SIG-M5 (cell line): ENCODE data around the gene CRYGN.

ENCODE experiments used
- DNase-seq: peaks from one replicate; lab custom pipeline; 2025; lab: John Stamatoyannopoulos, UW

Gene CRYGN

DNA sequence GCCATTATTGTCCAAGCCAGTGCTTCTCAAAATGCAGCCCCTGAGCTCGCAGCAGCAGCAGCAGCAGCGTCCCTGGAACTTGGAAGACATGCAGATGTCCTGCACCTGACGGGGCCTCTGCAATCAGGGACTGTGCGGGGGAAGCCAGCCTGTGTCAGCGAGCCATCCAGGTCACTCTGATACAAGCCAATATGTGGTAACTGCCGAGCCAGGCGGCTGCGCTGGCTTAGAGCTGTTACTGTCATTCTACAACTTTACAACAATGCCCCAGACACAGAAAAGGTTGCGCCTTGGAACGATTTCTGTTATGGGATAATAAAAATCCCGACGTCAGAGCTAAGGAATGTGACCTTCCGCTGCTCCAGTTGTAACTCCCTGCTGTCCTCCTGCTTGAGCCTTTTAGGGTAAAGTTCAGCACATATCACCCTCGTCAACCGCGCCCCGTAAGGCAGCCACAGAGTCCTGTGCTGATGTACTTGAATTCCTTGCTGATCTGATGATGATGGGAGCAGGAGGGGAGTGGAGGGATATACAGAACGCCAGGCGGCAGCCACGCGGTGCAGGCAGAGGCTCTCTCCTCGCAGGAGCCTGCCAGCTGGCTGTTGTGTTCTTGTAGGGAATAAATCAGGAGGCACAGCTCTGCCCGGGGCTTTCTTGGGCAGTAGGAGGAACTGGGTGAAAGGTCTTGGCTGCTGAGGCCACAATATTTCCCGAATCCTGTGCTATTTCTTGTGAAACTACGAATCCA, 20.0 kb upstream of the CRYGN start:
- no peak for DNase-seq

GRCh38 chr7:151457534-151457933, 17.6 kb upstream of the CRYGN start:
- DNase-seq: no peak

- DNase-seq: no peak
Measured at GRCh38 chr7:151456782-151457181, 16.8 kb upstream of the CRYGN start.

- no peak for DNase-seq
Measured at GRCh38 chr7:151456276-151456675, 16.3 kb upstream of the CRYGN start.

GRCh38 chr7:151455690-151456089, 15.7 kb upstream of the CRYGN start:
- DNase-seq: no peak

DNA sequence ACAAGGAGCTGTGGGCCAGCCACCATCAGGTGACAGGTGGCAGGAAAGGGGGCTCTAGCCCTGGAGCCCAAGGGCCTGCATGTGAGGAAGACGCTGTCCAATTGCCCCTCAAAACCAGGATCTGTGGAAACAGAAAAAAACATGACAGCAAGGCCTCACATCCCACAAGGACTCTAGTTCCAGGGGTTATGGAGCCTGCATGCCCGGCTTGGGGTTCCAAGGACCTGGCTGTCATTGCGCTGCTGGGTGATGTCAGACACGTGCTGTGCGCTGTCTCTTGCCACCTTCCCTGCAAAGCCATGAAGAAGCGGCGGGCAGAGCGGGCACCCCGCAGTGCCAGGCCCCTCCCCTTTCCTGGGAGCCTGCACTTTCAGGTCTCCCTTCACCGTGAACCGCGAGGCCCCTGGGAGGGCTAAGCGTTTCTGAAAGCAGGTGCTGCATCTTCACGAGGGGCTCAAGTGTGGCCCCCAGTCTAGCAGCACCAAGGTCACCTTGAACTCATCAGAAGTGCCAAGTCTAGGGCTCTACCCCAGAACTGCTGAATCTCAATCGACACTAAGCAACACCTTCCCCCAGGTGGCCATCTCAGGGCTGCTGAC, 15.1 kb upstream of the CRYGN start:
- no peak for DNase-seq

DNA sequence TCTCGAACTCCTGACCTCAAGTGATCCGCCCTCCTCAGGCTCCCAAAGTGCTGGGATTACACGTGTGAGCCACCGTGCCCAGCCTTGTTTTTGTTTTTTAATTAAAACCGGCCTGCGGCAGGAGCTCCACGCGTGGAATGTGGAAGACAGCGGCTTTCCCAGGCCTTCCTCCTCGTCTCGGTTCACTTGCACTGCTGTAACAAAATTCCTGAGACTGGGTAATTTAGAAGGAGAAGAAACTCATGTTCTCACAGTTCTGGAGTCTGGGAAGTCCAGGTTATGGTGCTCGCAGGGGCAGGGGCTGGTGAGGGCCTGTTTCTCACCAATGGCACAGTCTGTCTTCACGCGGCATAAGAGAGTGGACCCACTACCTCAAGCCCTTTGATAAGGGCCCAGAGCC, 14.4 kb upstream of the CRYGN start:
- DNase-seq: no peak

- no peak for DNase-seq
Measured at GRCh38 chr7:151453326-151453791, 13.4 kb upstream of the CRYGN start.

- DNase-seq: no peak
Measured at GRCh38 chr7:151452680-151453325, 12.9 kb upstream of the CRYGN start.

DNA sequence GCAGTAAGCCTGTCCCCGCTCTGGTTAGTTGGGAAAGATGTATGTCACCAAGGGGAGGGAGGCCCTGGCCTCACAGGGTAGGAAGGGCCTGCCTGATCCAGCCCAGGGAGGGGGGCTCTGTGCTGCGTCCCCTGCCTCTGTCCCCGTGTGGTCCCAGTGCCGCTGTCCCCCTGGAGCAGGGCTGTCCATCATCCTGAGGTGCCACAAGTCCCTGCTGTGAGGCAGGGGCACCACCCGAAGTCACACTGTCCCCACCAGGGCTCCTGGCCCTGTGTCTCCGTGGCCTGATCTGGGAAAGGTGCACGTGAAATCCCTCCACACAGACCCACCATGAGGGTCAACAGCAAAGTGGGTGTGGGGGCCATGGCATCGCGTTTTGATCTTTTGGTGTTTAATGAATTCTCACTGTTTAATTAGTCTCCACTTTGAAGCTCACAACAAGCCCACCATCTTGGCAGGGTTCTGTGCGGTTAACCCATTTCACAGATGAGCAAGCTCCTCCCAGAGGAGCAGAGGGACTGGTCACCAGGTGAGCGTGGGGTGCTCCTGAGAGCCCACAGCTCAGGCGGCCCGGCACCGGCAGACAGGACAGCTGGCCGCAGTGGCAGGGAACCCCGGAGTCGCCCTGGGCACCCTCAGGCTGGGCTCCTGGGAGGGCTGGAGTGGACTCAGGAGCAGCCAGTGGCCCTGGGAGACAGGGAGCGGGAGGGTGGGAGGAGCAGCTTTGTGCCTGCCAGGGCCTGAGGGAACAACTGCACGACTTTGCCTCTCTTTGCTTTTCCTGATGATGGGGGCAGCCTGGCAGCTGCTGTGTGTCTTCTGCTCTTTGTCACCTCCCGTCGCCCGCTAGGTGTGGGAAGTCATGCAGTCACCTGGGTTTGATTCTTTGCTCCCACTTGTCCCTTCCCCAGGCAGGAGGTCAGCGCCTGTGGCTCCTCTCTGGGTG, 12.0 kb upstream of the CRYGN start:
- DNase-seq: no peak

GRCh38 chr7:151451156-151451555, 11.2 kb upstream of the CRYGN start:
- DNase-seq: no peak

- no peak for DNase-seq
Measured at GRCh38 chr7:151449990-151450389, 10.0 kb upstream of the CRYGN start.

DNA sequence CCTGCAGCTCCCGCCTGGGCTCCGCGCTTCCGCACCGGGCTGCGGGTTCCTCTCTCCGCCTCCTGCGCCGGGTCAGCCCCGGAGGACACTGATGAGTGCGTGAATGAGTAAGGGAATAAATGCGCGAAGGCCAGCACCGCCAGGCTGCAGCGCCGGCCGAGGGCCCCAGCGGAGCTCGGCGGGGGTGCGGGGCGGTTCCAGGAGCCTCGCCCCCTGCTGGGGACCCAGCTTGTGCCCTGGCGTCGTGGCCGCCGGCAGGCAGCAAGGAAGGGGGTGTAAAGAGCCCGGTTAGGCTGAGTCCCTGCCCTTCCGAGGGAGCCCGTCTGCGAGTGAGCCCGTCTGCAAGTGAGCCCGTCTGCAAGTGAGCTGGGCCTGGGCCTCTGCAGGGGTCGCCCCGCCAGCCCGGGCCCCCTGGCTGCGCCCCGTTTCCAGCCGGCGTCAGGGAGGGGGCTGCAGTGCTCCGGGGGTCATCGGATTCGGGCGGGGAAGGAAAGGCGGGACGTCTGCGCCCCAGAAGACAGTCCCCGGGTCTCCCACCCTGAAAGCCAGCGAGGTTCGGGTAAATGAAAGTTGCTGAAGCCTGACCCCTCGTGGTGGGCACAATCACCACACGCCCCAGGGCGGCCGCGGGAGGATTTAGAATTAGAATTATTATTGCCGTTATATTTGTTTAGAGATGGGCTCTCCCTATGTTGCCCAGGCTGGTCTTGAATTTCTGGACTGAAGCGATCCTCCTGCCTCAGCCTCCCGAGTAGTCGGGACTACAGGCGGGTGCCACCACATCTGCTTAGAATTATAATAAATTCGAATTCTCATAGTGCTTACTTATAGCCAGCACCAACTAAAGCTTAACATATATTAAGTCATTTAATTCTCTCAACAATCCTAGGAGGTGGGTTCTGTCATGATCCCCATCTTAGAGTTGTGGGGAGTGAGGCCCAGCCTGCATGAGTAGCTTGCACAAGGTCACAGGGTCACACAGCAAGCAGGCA, 8.6 kb upstream of the CRYGN start:
- DNase-seq: no peak

- no peak for DNase-seq
Measured at GRCh38 chr7:151447901-151448260, 7.9 kb upstream of the CRYGN start.

DNA sequence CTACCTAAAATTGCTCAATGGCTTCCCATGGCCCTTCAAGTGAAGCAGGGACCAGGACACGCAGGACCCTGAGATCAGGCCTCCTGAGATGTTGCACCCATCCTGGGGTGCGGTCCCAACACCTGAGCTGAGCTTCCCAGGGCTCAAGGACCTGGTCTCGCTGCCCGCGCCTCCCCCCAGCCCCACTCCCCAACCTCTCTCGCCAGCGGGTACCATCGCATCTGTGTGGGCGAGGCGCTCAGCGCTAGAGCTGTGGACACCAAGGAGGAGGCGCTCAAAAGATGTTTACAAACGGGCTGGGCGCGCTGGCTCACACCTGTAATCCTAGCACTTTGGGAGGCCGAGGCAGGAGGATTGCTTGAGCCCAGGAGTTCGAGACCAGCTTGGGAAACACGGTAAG, 7.4 kb upstream of the CRYGN start:
- no peak for DNase-seq

- DNase-seq: no peak
Measured at GRCh38 chr7:151446412-151446811, 6.5 kb upstream of the CRYGN start.

GRCh38 chr7:151444632-151445031, 4.7 kb upstream of the CRYGN start:
- DNase-seq: no peak

DNA sequence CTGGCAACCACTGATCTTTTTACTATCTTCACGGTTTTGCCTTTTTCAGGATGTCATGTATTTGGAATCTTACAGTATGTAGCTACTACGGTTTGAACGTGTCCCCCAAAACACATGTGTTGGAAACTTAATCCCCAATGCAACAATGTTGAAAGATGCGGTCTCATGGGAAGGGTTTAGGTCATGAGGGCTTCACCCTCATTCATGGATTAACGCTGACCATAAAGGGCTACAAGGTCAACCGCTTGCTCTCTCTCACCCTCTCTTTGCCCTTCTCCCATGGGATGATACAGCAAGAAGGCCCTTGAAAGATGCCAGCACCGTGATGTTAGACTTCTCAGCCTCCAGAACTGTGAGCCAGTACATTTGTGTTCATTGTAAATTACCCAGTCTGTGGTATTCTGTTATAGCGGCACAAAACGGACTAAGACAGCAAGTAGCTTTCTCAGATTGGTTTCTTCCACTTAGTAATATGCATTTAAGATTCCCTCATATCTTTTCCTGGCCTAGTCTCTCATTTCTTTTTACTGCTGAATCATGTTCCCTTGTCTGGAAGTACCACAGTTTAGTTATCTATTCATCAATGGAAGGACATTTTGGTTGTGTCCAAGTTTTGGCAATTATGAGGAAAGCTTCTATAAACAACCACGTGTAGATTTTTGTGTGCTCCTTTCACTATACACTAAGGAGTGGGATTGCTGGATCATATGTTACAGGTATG, 3.0 kb upstream of the CRYGN start:
- no peak for DNase-seq

DNA sequence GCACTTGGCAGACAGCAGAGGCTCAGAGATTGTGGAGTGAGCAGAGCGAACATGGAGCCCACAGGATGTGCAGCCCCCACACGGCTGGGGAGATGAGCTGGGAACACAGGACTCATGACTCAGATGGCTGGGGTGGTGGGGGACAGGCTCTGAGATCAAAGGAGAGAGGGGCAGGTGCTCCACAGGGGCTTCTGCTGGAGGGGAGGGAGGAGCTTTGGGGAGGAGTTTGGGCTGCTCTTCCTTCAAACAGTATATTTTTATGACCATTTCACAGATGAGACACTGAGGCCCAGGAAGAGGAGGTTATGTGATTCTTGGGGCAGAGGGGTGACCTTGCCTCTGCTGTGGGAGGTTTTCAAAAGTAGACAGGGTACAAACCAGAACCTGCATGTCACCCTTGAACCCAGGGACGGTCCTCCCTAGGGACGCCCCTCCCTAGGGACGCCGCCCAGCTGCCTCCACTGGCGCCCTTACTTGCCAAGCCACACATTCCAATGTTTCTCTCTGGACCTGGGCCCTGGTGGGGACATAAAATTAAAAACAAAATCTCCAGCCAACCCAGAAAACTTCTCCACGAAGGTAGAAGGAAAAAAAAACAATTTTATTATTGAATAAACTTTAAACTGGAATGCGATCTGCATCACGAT, 981 bp upstream of the CRYGN start:
- no peak for DNase-seq
